Measurements from ENCODE around the gene ZSCAN25.

- TF ChIP-seq CTCF (IDR thresholded peaks at IDR 0.05 in 8 of 11, conservative IDR thresholded peaks at IDR 0.05 in 3 of 11) (no peak), POLR2AphosphoS5 (IDR thresholded peaks at IDR 0.05) (no peak)
These were observed 9.2 kb downstream of the ZSCAN25 start for GRCh38 chr7:99625961-99626360.

Data from spleen (tissue), 7 donors.